ENCODE measurements around the gene SPO11. TPM values are rescaled to one million over a fixed set of nuclear protein-coding genes. Genes with fewer than 3 reads are reported as not detected.

SPO11 gene
- total and polyA plus RNA-seq, 2 of the 13 experiments (the other 11 are each of a cell fraction or from before 2014, with no cell fraction given), result not detected

DNA sequence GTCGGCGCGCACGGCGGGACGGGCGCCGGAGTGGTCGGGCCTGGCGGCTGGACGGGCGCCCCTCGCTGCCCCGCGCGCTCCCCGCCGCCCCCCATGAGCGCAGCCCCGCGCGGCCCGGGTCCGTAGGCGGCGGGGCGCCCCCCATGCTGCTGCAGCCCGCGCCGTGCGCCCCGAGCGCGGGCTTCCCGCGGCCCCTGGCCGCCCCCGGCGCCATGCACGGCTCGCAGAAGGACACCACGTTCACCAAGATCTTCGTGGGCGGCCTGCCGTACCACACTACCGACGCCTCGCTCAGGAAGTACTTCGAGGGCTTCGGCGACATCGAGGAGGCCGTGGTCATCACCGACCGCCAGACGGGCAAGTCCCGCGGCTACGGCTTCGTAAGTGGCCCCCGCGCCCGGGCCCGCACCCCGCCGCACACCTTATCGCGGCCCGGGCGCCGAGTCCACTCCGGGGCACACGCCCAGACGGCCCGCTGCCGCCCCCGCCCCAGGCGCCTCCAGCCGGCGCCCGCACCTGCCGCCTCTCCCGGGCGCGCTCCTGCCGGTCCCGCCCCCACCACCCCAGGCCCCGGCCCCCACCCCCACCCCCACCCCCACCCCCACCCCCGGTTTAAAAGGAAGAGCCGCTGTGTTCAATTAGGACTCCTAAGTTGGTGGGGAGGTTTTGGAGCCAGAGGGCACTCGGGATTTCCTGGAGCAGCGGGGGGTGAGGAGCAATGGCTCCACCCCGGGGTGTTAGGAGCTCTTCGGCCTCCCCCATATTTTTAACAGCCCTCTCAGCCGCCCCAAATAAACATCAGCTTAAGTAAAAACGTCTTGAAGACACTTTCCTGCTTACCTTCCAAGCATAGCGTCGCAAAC lies 62.1 kb downstream of the SPO11 start (continued):
- TF ChIP-seq, protein P1, sequence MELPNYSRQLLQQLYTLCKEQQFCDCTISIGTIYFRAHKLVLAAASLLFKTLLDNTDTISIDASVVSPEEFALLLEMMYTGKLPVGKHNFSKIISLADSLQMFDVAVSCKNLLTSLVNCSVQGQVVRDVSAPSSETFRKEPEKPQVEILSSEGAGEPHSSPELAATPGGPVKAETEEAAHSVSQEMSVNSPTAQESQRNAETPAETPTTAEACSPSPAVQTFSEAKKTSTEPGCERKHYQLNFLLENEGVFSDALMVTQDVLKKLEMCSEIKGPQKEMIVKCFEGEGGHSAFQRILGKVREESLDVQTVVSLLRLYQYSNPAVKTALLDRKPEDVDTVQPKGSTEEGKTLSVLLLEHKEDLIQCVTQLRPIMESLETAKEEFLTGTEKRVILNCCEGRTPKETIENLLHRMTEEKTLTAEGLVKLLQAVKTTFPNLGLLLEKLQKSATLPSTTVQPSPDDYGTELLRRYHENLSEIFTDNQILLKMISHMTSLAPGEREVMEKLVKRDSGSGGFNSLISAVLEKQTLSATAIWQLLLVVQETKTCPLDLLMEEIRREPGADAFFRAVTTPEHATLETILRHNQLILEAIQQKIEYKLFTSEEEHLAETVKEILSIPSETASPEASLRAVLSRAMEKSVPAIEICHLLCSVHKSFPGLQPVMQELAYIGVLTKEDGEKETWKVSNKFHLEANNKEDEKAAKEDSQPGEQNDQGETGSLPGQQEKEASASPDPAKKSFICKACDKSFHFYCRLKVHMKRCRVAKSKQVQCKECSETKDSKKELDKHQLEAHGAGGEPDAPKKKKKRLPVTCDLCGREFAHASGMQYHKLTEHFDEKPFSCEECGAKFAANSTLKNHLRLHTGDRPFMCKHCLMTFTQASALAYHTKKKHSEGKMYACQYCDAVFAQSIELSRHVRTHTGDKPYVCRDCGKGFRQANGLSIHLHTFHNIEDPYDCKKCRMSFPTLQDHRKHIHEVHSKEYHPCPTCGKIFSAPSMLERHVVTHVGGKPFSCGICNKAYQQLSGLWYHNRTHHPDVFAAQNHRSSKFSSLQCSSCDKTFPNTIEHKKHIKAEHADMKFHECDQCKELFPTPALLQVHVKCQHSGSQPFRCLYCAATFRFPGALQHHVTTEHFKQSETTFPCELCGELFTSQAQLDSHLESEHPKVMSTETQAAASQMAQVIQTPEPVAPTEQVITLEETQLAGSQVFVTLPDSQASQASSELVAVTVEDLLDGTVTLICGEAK (IDR thresholded peaks at IDR 0.05), result no peak
- TF ChIP-seq, protein P1 (CRISPR knock-in tag; IDR thresholded peaks at IDR 0.05), result no peak
- no peak for TF ChIP-seq SP2 (CRISPR knock-in tag; IDR thresholded peaks at IDR 0.05)
- TF ChIP-seq, protein P2, sequence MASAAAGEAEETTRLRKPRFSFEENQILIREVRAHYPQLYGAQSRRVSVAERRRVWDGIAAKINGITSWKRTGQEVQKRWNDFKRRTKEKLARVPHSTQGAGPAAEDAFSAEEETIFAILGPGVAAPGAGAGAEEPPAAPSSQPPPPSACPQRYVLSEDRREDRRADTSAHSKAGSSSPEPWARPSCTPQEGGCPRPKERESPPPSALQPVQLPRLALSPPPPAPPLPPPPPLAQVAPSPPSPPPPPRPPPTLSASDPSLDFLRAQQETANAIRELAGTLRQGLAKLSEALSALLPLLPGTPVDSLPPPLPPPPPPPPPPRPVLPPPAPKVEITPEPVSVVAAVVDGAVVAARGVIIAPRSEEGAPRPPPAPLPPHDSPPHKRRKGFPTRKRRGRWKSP (CRISPR knock-in tag; IDR thresholded peaks at IDR 0.05), result peak; percentile 97
- TF ChIP-seq, protein P3, sequence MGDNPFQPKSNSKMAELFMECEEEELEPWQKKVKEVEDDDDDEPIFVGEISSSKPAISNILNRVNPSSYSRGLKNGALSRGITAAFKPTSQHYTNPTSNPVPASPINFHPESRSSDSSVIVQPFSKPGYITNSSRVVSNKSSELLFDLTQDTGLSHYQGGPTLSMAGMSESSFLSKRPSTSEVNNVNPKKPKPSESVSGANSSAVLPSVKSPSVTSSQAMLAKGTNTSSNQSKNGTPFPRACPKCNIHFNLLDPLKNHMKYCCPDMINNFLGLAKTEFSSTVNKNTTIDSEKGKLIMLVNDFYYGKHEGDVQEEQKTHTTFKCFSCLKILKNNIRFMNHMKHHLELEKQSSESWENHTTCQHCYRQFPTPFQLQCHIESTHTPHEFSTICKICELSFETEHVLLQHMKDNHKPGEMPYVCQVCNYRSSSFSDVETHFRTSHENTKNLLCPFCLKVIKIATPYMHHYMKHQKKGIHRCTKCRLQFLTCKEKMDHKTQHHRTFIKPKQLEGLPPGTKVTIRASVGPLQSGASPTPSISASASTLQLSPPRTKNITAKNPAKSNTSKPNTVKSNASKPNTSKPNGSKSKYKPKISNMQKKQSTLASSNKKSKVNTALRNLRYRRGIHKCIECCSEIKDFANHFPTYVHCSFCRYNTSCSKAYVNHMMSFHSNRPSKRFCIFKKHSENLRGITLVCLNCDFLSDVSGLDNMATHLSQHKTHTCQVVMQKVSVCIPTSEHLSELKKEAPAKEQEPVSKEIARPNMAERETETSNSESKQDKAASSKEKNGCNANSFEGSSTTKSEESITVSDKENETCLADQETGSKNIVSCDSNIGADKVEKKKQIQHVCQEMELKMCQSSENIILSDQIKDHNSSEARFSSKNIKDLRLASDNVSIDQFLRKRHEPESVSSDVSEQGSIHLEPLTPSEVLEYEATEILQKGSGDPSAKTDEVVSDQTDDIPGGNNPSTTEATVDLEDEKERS (CRISPR knock-in tag; IDR thresholded peaks at IDR 0.05), result no peak
- TF ChIP-seq, protein P4, sequence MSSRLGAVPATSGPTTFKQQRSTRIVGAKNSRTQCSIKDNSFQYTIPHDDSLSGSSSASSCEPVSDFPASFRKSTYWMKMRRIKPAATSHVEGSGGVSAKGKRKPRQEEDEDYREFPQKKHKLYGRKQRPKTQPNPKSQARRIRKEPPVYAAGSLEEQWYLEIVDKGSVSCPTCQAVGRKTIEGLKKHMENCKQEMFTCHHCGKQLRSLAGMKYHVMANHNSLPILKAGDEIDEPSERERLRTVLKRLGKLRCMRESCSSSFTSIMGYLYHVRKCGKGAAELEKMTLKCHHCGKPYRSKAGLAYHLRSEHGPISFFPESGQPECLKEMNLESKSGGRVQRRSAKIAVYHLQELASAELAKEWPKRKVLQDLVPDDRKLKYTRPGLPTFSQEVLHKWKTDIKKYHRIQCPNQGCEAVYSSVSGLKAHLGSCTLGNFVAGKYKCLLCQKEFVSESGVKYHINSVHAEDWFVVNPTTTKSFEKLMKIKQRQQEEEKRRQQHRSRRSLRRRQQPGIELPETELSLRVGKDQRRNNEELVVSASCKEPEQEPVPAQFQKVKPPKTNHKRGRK (CRISPR knock-in tag; IDR thresholded peaks at IDR 0.05), result no peak
- no peak for TF ChIP-seq JARID2 (CRISPR knock-in tag; IDR thresholded peaks at IDR 0.05; ENCODE audit: insufficient replicate concordance)
- TF ChIP-seq SKI (IDR thresholded peaks at IDR 0.05; ENCODE audit: partially characterized antibody), result peak; percentile 11
- TF ChIP-seq, protein P5, sequence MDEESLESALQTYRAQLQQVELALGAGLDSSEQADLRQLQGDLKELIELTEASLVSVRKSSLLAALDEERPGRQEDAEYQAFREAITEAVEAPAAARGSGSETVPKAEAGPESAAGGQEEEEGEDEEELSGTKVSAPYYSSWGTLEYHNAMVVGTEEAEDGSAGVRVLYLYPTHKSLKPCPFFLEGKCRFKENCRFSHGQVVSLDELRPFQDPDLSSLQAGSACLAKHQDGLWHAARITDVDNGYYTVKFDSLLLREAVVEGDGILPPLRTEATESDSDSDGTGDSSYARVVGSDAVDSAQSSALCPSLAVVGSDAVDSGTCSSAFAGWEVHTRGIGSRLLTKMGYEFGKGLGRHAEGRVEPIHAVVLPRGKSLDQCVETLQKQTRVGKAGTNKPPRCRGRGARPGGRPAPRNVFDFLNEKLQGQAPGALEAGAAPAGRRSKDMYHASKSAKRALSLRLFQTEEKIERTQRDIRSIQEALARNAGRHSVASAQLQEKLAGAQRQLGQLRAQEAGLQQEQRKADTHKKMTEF (CRISPR knock-in tag; IDR thresholded peaks at IDR 0.05), result no peak
- TF ChIP-seq WIZ (CRISPR knock-in tag; IDR thresholded peaks at IDR 0.05), result no peak
- no peak for TF ChIP-seq ZNF564 (CRISPR knock-in tag; IDR thresholded peaks at IDR 0.05)
